WERI-Rb-1 (cell line): ENCODE data around the gene ITLN2.

Experiments used
- DNase-seq: peaks from one replicate; pipeline ENCODE4 v3.0.0-alpha.2; 2020
- H3K27ac ChIP-seq: fragments of 250-450 bp; sonication (Bioruptor Pico); 2 replicates; pipeline ENCODE4 v1.5.1; 2020; ENCODE audit warnings: mild to moderate bottlenecking, moderate library complexity
- H3K27me3 ChIP-seq: fragments of 250-450 bp; sonication (Bioruptor Pico); 2 replicates; pipeline ENCODE4 v1.5.1; 2021; ENCODE audit warnings: mild to moderate bottlenecking, low read depth, moderate library complexity; ENCODE audit not compliant: insufficient read depth, severe bottlenecking
- H3K36me3 ChIP-seq: fragments of 250-450 bp; sonication (Bioruptor Pico); 2 replicates; pipeline ENCODE4 v1.5.1; 2020; ENCODE audit warnings: mild to moderate bottlenecking, moderate library complexity
- H3K4me3 ChIP-seq: 2 replicates; pipeline ENCODE4 v1.5.1; 2011; ENCODE audit warnings: low read depth, mild to moderate bottlenecking, control low read depth, low read length
- H3K9me3 ChIP-seq: fragments of 250-450 bp; sonication (Bioruptor Pico); 2 replicates; pipeline ENCODE4 v1.5.1; 2021; ENCODE audit warnings: mild to moderate bottlenecking, moderate library complexity; ENCODE audit not compliant: severe bottlenecking
- CTCF ChIP-seq: IDR thresholded peaks from 2 replicates; pipeline ENCODE4 v1.5.1; 2011; ENCODE audit warnings: low read depth, mild to moderate bottlenecking, control low read depth, inconsistent platforms, low read length

Gene ITLN2

DNA sequence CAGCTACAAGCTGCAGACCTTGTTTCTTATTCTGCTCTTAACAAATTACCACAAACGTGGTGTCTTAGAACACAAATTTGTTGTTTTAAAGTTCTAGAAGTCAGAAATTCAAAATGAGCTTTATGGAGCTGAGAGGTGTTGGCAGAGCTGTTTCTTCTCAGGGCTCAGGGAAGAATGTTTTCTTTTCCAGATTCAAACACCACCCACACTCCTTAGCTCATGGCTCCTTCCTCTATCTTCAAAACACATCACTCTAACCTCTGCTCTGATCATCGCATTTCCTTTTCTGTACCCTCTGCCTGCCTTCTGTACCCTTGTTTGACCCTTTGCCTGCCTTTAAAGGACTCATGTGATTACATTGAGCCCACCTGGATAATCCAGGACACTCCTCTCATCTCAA, 42.7 kb downstream of the ITLN2 start:
- no peak overlapping the region for H3K27ac ChIP-seq
- no peaks in the 10 kb centered on the region for H3K36me3 ChIP-seq
- peaks cover 97% of the 10 kb centered on the region for H3K27me3 ChIP-seq

DNA sequence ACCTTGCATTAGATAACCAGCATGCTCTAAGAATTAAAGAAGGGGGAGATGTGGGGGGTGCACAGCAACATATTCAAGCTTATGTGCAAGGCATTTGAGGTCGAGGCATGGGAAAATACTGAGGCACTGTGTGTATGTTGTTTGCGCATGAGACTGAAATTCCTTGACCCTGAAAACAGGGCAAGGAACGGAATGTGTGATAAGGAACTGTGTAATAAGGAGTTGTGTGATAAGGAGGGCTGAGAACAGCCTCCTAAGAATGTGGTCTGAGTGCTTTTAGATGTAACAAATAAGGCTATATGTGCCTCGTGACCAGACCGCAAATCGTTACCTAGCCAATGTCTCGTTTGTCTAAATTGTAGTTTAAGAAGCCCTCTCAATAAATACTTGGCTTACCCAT, 43.2 kb downstream of the ITLN2 start:
- no peaks in the 10 kb centered on the region for H3K36me3 ChIP-seq
- no peak for TF ChIP-seq CTCF
- no peak for DNase-seq

More for the DNA sequence above, 42.7 kb downstream of the ITLN2 start:
- DNase-seq: no peak
- H3K4me3 ChIP-seq: no peak overlapping the region
- H3K9me3 ChIP-seq: peaks cover 12% of the 10 kb centered on the region
- TF ChIP-seq CTCF: no peak

GRCh38 chr1:160910170-160910750, 44.3 kb downstream of the ITLN2 start:
- peaks cover 97% of the 10 kb centered on the region for H3K27me3 ChIP-seq
- H3K4me3 ChIP-seq: no peak overlapping the region
- no peak for DNase-seq
- H3K9me3 ChIP-seq: peaks cover 12% of the 10 kb centered on the region
- H3K36me3 ChIP-seq: no peaks in the 10 kb centered on the region
- no peak for TF ChIP-seq CTCF
- H3K27ac ChIP-seq: no peak overlapping the region

More for the DNA sequence above, 43.2 kb downstream of the ITLN2 start:
- no peak overlapping the region for H3K27ac ChIP-seq
- no peak overlapping the region for H3K4me3 ChIP-seq
- peaks cover 12% of the 10 kb centered on the region for H3K9me3 ChIP-seq
- H3K27me3 ChIP-seq: peaks cover 97% of the 10 kb centered on the region

DNA sequence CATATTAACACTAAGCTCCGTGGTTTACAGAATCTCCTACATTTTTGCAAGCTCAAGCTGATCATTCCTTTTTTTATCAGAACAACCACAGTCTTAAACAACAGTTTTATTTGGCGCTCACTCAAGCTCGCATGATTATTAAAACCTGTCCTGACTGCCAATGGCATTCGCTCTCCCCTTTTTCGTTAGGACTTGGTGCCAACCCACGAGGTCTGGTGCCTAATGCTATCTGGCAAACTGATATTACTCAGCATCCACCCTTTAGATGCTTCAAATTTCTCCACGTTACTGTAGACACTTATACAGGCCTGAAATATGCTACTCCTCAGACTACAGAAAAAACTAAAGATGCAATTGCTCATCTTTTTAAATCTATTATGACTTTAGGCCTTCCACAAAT, 46.6 kb downstream of the ITLN2 start:
- H3K9me3 ChIP-seq: peaks cover 12% of the 10 kb centered on the region
- H3K27ac ChIP-seq: no peak overlapping the region
- H3K4me3 ChIP-seq: no peak overlapping the region
- H3K36me3 ChIP-seq: no peaks in the 10 kb centered on the region
- TF ChIP-seq CTCF: no peak
- H3K27me3 ChIP-seq: peaks cover 96% of the 10 kb centered on the region
- no peak for DNase-seq

- no peak overlapping the region for H3K4me3 ChIP-seq
- peaks cover 91% of the 10 kb centered on the region for H3K27me3 ChIP-seq
- no peak overlapping the region for H3K27ac ChIP-seq
- H3K9me3 ChIP-seq: peaks cover 9% of the 10 kb centered on the region
- no peaks in the 10 kb centered on the region for H3K36me3 ChIP-seq
- DNase-seq: no peak
- no peak for TF ChIP-seq CTCF
Measured at GRCh38 chr1:160905617-160905989, 49.0 kb downstream of the ITLN2 start.
